Measurements from ENCODE around the gene TMEM255A.
"Not testable (repeated sequence)": the region's sequence is repeated elsewhere in the genome, so short reads cannot be mapped to it uniquely, and the experiment has no call there.

Gene TMEM255A

DNA sequence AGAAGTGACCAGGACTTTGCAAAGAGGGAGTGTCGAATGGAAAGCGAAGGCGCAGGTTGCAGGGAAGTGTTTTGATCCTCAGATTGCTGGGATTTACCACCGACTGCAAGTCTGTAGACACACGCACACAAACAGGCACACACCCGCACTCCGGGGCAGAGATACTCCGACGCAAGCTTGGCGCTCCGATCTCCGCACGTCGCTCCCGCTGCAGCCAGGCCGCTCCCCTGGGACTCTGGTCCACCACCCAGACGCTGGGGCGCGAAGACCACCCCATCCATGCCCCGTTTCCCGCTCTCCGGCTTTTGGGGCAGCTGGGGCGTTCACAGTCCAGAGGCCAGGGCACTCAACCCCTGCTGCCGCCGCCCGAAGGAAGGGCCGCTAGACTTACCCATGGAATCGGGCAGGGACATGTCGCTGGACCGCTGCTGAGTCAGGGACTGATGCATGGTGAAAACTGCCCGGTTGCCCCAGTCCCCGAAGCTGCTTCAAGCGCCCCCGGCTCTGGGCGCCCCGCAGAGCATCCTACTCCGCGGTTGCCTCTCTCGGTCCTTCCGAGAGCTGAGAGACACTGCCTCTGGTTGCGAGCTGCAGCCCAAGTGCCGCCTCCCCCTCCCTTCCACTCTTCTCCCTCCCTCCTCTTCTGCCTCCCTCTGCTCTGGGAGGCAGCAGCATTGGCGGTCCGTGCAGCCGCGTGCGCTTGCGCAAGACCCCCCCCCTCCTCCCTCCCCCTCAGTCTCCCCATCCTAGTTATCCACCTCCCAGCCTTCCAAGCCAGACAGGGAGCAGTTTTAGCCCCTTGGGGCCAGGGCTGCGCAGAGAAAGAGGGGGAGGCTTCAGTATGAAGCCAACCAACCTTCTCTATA lies at the start of gene TMEM255A:
TSS of gene TMEM255A (minus strand) at position 601 of the 866 bp plus-strand sequence. CDS start at position 449, 152 bp downstream.
- peak in 46 of 58 donors; percentile 0 to 61 (median 15) for DNase-seq

DNA sequence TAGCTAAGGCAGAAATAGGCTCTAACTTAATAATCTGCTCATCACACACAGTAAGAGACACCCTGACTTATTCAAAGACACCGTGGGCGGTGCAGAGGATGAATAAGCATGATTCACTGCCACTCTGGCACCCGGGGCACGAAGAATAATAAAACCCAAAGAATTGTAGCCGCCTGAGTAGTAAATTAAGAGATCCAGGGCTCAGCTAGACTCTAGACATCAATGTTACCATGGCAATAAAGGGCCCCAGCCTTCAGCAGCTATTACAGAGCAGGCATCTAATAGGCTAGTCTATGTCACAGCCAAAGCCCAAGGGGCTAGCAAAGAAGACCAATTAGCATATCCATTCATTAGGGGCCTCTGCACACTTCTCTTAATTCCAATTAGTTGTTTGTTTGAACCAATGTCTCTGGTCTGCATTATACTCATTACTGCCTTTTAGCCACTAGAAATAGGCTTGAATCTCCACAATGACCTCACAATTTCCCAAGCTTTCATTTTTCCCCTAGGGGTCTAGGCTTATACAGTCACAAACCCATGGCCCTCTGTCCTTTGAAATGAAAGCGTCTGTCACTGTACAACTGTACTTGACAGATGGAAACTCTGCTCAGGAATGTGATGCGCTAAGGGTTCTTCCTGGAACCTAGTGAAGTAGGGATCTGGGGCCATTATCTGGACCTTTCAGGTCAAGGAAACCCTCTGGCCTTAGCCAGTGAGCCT lies 47.6 kb upstream of the TMEM255A start:
- peak in 30 of 58 donors; percentile 0 to 32 (median 2) for DNase-seq

DNA sequence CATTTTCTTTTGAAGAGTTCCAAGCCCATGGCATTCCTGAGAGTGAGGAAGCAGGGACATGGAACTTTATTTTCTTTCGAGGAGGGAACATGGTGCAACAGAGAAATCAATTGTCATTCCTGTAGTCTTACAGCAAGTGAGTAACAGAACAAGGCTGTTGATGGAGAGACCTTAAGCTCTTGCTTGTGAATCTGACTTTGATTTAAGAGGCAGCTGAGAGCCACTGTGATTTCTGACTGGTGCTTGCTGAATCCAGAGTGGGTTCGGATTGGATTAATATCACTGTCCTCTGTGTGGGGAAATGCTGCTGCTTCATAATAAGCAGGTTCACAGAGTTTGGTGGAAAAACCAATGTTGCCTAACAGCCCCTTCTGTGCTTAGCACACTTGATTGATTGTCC lies 45.9 kb upstream of the TMEM255A start:
- no peak for DNase-seq

DNA sequence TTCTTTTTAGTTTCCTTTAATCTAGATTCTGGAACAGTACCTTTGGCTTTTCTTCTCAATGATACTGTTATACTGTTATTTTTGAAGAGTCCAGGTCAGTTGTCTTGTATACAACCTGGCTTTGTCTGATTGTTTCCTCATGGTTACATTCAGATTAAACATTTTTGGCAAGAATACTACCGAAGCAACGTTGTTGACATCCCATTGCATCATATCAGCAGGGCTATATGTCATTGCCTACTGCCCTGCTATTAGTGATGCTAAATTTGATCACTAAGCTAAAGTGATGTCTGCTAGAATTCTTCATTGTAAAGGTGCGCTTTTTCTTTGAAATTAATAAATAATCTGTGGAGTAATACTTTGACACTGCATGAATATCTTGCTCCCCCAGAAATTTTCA lies 44.8 kb upstream of the TMEM255A start:
- no peak for DNase-seq

DNA sequence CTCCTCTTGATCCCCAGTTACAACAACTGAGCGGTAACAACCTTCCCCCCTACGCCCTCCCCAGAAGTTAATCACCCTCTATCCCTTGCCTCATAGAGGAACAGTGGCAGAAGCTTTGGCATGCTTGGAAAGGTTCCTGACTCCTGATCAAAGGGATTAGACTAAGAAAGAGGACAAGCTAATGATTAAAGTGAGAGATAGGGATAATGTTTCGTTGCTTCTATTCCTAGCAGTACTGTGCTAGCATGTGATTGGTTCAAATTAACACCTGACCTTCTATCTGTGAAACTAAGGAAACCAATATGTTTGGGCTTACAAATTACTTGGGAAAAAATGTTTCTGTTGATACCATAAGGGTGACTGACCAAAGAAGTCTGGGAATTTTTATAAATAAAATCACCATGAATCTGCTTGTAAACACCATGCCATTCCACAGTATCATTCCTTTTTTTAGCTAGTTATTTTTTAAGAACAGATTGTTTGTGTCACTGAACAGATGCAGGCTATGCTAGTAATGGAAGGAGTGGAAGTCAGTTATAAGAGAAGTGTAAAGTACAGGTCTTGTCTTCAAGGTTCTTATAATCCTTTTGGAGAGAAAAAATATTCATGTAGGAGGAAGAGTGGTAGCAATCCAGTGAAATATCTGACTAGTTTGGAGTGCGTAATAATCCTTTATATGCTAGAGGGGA lies 39.3 kb upstream of the TMEM255A start:
- DNase-seq: no peak

DNA sequence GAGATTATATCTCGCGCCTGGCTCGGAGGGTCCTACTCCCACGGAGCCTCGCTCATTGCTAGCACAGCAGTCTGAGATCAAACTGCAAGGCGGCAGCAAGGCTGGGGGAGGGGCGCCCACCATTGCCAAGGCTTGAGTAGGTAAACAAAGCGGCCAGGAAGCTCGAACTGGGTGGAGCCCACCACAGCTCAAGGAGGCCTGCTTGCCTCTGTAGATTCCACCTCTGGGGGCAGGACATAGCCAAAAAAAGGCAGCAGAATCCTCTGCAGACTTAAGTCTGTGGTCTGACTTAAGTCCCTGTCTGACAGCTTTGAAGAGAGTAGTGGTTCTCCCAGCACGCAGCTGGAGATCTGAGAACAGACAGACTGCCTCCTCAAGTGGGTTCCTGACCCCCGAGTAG lies 33.3 kb upstream of the TMEM255A start:
- DNase-seq: not testable (repeated sequence)

DNA sequence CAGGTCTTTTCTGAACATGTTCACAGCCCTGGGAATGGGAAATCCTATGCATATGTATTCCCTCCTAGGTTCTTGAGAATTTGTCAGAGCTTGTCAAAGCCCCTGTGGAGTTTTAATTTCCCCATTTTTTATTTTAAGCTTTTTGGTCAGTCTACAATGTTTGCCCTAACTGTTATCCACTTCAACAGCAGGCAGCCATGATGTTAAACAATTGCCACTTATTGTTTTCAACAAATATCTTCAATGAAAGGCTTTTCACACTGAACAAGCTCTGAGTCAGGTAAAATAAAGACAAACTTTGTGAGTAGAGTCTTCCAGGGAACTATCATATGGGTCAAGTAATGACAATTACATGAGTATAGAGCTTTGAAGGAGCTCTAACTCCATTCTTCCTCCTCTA lies 25.6 kb upstream of the TMEM255A start:
- DNase-seq: no peak

DNA sequence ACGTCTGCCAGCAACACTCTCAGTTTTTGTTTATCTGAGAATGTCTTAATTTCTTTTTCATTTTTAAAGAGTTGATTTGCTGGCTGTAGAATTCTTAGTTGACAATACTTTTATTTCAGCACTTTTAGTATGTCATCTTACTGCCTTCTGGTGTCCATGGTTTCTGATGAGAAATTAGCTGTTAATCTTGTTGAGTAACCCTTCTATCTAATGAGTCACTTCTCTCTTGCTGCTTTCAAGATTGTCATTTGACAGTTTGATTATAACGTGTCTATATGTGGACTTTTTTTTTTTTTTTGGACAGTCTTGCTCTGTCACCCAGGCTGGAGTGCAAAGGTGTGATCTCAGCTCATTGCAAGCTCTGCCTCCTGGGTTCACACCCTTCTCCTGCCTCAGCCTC lies 24.0 kb upstream of the TMEM255A start:
- DNase-seq: no peak

DNA sequence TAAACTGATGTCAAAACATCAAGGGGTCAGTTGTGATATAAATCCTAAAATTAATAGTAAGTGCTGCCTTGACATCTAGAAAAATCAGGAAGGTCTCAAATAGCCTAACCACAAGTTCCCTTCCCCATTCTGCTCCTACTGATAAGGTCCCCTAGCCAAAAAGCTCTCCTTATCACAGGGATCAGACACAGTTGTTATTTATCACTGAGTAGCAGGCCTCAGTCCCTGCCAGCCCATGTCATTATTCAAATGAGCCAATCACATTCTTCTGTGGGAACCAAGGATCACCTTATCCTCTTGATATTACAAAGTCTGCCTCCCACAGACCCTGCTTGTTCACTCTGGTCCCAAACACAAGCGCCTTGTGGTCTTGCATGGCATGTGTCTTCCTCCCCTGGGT lies 23.3 kb upstream of the TMEM255A start:
- DNase-seq: no peak

DNA sequence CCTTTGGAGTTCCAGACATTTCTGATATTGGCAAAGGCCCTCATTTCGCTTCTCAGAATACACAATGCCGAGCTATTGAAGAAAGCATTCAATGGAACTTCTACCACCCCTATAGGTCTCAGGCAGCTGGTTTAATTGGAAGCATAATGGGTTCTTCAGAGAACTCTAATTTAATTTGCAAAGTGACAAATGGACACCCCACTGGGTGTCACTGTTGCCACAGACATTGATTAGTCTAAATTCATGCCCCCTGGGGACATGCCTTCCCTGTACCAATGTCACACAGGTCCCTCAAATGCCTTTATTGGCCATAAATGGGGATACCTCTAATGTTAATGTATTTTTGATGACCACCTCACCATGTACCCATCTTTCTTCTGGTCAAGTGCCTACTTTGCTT lies 22.9 kb upstream of the TMEM255A start:
- DNase-seq: no peak

DNA sequence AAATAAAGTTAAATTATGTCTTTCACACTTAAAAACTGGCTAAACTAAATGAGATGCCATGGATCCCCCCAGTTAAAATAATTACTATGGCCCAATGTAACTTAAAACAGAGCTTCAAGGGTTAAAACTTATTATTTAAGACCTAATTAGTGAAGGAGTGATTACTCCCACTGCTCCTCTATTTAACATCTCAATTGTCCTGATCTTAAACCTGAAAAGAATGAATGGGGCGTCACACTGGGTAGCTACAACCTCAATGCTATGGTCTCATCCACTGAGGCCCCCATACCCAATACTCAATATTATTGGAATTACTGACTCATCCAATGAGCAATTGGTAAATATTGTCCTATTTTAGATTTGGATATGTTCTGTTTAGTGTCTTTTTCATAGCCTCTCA lies 21.1 kb upstream of the TMEM255A start:
- no peak for DNase-seq

DNA sequence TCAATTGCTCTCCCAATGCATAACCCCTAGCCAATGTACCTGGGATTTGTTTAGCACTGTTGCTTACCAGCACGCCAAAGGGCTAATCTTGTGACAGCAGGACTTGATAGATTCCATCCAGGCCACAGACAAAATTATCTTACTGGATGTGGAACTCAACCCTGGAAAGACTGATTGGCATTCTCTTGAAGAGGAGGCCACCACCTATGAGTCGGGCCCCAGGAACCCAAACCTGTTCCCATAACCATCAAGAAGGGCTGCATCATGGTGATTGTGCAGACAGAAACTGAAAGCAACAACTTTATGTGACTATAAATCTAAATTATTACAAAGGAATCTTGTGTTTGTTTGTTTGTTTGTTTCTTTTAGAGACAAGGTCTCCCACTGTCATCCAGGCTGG lies 19.9 kb upstream of the TMEM255A start:
- no peak for DNase-seq

DNA sequence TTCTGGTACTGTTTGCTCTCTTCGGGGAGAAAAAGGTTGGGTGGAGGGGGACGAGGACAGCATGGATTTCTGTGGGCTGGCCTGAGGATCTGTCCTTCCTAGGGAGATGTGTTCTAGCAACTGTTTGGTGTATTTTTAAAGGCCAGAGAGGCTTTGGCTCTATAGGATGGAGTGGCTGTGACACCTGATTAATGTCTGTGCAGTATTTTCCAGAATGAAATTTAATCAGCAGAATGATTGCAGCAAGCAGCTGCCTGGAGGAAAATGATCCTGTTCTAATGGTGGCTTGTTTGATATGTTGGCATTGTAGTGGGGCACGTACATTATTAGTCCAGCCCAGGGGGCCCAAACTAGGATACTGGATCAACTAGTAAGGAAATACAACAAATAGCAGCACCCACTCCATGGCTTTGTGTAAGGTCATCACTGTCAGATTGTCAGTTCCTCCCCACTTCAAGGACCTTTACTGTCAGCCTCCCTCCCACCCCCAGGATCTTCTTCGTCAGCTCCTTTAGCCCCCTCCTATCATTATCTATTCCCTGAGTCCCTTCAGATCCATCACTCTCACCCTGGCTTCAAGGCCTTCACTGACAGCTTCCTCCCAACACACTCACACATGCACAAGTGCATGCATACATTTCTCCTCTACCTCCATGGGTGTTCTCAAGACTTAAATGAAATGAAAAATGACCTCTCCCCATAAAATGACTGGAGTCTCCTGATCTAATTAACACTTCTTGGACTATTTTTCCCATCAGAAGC lies 10.4 kb upstream of the TMEM255A start:
- no peak for DNase-seq

DNA sequence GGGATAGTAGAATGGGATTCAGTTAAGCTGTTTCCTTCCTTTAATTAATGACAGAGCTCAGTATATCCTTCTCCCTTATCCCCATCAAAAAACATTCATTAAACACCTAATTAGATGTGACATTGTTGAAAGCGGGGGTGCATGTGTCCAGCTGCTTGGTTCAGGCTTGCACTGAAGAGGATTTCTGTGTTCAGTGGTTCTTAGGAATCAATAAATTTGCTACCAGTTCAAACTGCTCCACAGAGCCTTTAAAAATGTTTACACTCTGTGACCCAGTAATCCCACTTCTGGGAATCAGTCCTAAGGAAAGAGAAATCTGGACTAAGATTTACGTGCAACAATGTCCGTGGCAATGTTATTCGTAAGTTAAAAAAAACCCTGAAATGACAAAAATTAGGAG lies 7.2 kb upstream of the TMEM255A start:
- DNase-seq: no peak

DNA sequence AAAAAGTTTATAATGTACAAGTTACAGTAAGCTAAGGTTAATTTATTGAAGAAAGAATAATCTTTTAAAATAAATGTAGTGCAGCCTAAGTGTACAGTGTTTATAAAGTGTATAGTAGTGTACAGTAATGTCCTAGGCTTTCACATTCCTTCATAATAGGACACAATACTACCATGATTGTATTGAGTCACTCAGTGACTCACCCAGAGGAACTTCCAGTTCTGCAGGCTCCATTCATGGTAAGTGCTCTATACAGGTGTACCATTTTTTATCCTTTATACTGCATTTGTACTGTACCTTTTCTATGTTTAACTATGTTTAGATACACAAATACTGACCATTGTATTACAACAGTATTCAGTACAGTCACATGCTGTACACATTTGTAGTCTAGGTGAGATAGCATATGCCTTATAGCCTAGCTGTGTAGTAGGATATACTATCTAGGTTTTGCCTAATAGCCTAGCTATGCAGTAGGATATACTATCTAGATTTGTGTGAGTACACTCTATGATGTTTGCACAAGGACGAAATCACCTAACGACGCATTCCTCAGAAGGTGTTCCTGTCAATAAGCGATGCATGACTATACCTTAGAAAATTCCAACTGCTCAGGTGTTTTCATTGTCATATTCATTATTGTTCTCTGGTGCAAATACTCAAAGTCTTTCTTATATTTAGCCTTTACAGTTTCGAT lies 5.5 kb upstream of the TMEM255A start:
- no peak for DNase-seq

DNA sequence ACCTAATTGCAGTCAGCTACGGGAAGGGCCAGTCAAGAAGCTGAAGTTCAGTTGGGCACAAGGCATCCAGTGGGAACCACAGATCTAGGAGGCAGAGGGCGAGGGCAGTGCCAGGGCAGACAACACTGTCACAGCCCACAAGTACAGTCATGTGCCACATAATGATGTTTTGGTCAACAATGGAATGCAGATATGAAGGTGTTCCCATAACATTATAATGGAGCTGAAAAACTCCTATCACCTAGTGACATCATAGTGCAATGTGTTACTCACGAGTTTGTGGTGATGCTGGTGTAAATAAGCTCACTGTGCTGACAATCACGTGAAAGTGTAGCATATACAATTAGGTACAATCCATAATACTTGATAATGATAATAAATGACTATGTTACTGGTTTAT lies 4.5 kb upstream of the TMEM255A start:
- DNase-seq: no peak

DNA sequence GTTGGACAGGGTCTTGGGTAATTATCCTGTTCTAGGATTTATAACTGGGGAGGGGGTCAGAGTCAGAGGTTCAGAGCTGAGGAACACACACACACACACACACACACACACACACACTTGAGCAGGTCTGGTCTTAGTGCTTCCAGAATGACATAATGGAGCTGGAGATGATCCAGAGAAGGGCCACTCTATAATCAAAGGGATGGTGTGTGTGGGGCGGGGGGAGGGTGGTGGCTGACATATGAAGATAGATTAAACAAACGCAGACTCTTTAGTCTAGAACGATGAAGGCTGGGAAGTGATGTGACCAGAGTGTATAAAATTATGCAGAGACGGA lies 434 bp upstream of the TMEM255A start:
- DNase-seq: no peak

DNA sequence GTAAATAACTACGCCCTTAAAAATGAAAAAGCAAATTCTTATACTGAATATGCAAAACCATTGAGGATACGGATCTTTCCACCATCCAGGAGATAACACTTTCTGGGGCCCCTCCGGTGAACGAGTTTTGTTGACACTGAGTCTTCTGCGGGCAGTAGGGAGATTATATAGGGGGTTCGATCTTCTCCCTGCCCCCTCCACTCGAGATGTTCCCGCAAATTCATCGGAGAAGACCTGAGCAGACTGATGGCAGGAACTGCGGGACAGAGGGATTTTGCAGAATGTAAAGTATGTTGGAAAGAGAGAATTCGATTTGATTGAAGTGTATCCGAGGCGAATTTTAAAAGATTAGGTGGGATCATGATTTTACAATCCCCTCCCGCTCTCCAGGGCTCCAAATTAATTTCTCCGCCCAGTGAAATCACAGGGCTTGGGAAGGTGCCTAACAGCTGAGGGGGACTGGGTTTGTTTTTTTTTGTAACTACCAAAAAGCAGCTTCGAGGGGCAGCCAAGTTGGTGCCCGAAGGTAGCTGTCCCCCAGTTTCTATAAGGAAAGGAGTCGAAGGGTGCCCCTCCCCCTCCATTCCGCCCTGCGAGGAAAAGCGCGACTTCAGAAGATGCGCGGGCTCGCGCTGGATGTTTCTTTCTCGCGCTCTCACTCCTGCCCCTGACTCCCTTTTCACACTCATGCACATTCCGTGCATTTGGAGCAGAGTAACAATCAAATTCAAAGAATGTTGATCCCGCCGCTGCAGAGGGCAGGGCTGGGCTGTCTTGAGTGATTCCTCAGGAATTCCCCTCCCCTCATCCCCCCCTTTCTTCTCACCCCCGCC lies 1.2 kb downstream of the TMEM255A start:
- DNase-seq: peak in 2 of 58 donors; percentile 2 to 3

DNA sequence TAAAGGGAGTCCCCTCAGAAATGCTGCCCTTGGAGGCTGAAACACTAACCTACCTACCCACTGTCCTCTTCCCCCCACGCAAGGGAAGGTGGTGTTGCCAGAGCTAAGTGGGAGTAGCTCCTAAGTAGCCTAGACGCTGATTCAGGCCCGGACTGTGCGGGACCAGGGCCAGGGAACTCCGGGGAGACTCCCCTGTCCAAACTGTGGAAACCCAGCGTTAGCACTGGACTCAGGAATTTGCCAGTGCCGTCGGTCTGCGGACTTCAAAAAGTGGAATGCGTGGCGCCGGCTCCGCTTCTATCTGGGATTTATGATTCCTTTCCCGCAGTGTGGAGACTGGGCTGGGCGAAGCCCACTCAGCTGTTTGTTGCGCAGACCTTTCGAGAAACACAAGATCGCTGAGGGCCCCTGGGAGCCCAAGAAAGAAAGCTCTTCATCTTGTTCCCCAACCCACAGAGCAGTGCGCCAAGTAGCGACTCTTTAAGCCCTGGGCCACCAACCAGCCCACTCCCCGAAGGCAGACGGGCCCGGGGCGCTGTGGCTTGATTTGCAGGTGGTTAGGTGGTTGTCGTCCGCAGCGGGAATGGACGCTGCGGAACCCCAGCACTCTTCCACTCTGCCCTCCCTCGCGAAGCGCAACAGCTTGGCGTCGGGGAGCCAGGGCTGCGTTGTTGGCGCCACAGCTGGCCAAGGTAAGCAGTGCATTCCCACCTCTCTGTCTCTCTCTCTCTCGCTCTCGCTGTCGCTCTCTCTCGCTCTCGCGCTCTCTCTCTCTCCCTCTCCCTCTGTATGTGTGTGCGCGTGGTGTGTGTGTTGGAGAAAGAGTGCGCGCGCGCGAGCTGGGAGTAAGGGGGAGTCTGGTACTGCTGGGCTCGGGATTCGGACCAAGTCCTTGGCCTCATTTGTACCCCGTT lies 2.0 kb downstream of the TMEM255A start:
- DNase-seq: peak in 30 of 58 donors; percentile 1 to 40 (median 12)

Measured in anterior cingulate cortex (tissue), 58 donors.